GM12864 (cell line): ENCODE data around the gene PTGIS.

Experiments used
- DNase-seq: peaks from one replicate; pipeline ENCODE4 v3.0.0-alpha.2; 2011; ENCODE audit warnings: low read depth
- H3K4me3 ChIP-seq: 2 replicates; pipeline ENCODE4 v1.5.1; 2011; ENCODE audit warnings: mild to moderate bottlenecking, low read depth, low read length, control low read depth
- CTCF ChIP-seq: IDR thresholded peaks from 2 replicates; pipeline ENCODE4 v1.5.1; 2011; ENCODE audit warnings: low read depth, mild to moderate bottlenecking, moderate library complexity, low read length, control low read depth, inconsistent platforms; ENCODE audit errors: missing control alignments

The PTGIS gene

DNA sequence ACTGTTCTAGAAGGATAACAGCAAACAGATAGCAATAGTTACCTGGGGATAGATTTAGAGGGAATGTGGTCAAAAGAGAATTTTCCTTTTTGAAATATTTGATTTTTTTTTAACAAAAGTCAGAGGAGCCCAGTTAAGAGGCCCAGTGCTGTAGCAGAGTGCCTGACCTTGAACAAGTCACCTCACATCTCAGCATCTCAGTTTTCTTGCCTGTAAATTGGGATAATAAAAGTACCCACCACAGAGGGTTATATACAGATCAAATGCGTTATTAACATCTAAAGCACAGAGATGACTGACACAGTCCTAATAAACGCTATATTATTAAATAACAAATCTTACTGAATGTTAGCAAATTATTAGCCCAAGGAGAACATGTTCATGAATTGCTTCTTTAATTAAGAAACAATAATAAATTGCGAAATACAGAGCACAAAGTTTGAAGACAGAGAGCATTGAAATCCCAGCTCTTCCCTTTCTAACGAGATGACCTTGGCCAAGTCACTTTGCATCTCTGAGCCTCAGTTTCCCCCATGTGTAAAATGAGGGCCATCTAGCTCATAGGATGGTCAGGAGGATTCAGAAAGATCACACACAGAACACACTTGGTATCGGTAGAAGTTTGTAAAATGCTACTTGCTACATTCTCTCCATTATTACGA lies 35.5 kb downstream of the PTGIS start:
- no peak overlapping the region for H3K4me3 ChIP-seq
- DNase-seq = no peak
- no peak for TF ChIP-seq CTCF

GRCh38 chr20:49529470-49529869 lies 38.5 kb downstream of the PTGIS start:
- H3K4me3 ChIP-seq = no peak overlapping the region
- DNase-seq = no peak
- TF ChIP-seq CTCF = no peak

- no peak for TF ChIP-seq CTCF
- no peak overlapping the region for H3K4me3 ChIP-seq
- DNase-seq = no peak
Measured at GRCh38 chr20:49526568-49526967, 41.4 kb downstream of the PTGIS start.

DNA sequence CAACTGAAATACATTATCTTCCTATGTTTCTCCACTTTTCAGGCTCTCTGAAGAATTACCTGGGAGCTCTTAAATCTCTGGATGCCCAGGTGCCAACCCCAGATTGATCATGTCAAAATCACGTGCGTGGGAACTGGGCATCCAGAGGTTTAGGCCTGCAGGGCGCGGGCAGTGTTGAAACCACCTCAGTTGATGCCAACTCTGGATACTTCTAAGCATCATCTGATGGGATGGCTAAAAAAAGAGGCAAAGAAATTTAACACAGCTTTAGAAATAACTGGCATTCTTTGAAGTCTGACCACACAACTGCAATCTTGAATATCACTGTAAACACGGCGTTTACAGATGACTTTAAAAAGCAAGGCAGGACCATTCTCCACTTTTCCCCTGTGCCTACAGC lies 41.9 kb downstream of the PTGIS start:
- H3K4me3 ChIP-seq = no peak overlapping the region
- DNase-seq = no peak
- TF ChIP-seq CTCF = no peak

DNA sequence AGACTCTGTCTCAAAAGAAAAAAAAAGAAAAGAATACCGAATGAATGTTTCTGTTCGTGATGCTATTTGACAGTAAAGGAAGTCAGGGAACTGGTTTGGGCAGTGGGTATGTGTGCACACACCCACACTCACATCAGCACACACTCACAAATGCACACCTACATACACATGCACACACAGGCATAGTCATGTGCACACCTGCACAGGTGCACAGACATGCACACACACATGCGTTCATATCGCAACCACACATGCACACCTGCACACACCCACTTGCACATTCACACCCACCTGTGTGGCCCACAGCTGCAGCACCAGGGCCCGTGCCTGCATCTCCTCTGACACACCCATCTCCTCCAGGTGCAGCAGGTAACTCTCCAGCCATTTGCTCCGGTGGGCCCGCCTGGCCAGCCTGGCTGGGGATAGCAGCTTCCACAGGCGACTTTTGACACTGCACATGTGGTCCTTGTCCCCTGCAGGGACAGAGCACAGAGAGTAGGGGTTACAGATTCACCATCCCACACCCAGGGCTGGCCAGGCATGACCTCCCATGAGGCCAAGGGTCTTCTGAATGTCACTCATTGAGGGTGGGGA lies 44.1 kb downstream of the PTGIS start:
- no peak for TF ChIP-seq CTCF
- no peak overlapping the region for H3K4me3 ChIP-seq
- DNase-seq = no peak

DNA sequence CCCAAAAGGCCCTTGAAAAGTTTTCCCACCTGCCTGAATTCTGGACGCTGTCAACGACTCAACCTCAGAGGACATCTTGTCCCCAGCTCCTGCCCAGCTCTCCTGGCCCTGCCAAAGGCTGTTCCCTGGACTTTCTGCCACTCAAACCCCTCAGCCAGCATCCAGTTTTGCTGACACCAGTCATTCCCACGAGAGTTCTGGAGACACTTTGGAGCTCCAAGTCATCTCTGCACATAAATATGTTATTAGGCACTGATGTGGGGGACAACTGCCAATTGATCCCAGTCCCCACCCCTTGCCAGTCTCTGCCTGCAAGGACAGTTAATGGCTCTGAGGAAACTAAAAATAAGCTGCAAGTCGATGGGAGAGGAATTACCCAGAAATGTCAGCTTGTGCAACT lies 46.6 kb downstream of the PTGIS start:
- TF ChIP-seq CTCF = no peak
- DNase-seq = no peak
- no peak overlapping the region for H3K4me3 ChIP-seq
